GM19351 (cell line): ENCODE measurements around the gene OR11H7.
"Not testable (repeated sequence)": the region's sequence is repeated elsewhere in the genome, so short reads cannot be mapped to it uniquely, and the experiment has no call there.

Experiments used
- ATAC-seq: cut with Tn5 transposase; IDR thresholded peaks from one replicate; pipeline ENCODE4 v1.9.1; 2021; ENCODE audit warnings: mild to moderate bottlenecking, moderate library complexity; ENCODE audit not compliant: unreplicated experiment

The OR11H7 gene

DNA sequence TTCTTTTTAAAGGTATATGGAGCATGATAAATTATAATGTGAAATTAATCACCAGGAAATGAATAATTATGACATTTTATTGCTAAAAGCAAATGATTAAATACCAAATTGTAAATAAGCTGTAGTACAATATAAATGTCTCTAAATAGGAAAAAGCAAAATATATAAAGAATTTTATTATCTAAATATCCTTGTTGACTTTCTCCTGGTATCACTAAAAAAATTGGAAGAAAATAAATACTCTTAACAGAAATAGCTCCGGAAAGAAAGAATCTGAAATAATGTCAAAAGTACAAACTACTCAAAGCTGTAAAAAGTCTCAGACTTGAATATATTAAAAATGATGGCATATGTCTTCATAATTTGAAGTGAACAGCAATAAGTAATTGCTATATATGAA lies at the start of gene OR11H7:
OR11H7 (plus strand) TSS at position 301 of the 400 bp plus-strand sequence.
- ATAC-seq, result no peak

DNA sequence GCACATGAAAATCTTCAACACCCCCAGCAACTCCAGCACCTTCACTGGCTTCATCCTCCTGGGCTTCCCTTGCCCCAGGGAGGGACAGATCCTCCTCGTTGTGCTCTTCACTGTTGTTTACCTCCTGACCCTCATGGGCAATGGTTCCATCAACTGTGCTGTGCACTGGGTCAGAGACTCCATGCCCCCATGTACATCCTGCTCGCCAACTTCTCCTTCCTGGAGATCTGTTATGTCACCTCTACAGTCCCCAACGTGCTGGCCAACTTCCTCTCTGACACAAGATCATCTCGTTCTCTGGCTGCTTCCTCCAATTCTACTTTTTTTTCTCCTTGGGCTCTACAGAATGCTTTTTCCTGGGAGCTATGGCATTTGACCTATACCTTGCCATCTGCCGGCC lies 49.6 kb upstream of the OR11H7 start:
- ATAC-seq, result no peak

GRCh38 chr14:20179880-20180279 lies 48.9 kb upstream of the OR11H7 start:
- ATAC-seq, result no peak

DNA sequence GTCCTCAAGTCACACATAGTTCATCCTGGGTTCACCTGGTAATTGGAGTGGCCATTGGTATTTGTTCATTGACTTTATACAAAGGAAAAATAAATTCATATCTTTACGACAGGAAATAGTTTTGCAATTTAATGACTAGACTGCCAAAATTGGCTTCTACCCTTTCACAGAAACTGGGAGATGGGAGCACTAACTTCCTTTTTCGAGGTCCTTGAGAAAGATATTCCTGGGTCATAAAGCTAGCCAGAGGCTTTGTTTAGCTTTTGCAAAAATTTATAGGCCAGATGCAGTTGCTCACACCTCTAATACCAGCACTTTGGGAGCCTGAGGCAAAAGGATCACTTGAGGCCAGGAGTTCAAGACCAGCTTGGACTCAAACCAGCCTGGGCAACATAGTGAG lies 48.3 kb upstream of the OR11H7 start:
- ATAC-seq, result no peak

GRCh38 chr14:20184181-20184580 lies 44.6 kb upstream of the OR11H7 start:
- ATAC-seq, result no peak

DNA sequence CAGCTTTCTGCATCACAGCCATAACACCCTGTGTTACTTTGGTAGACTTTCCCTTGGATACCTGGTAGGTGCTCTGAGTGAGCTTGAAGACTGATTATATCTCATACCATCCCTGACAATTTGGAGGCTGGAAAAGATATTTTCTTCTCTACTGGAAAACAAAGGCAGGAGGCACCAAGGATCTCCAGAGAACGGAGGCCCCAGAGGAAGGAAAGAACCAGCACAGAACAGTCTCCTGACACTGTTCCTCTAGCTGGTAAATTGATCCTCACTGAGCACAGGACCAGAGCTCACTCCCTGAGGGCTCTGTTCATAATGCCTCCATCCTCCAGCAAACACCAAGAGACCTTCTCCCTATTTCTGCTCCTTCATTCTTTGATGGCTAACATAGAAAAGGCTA lies 38.2 kb upstream of the OR11H7 start, which contains the start of gene OR11G2:
OR11G2 (plus strand) TSS at position 301 of the 400 bp plus-strand sequence. CDS start 6,542 bp downstream, outside the sequence.
- ATAC-seq, result no peak

- ATAC-seq, result no peak
Measured at GRCh38 chr14:20191396-20191795, 37.4 kb upstream of the OR11H7 start.

DNA sequence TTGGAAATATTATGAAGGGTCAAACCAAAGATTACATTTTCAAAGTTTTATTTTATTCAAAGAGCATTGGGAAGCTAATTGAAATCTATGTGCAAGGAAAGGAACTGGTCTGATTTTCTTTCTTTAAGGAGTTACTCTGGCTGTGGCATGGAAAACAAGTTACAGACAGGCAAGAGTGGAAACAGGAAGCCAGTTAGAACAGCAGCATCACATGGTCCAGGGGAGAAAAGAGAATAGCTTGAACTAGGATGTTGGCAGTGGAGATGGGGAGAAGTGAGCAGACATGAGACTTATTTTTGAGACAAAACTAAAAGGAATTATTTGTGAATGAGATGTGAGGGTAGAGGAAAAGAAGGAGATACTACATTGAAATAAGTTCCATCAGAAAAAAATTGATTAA lies 34.7 kb upstream of the OR11H7 start:
- ATAC-seq, result no peak

GRCh38 chr14:20195170-20195569 lies 33.6 kb upstream of the OR11H7 start:
- ATAC-seq, result not testable (repeated sequence)

- no peak for ATAC-seq
Measured at GRCh38 chr14:20195911-20196310, 32.9 kb upstream of the OR11H7 start.

DNA sequence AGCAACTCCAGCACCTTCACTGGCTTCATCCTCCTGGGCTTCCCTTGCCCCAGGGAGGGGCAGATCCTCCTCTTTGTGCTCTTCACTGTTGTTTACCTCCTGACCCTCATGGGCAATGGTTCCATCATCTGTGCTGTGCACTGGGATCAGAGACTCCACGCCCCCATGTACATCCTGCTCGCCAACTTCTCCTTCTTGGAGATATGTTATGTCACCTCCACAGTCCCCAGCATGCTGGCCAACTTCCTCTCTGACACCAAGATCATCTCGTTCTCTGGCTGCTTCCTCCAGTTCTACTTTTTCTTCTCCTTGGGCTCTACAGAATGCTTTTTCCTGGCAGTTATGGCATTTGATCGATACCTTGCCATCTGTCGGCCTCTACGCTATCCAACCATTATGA lies 31.3 kb upstream of the OR11H7 start:
- no peak for ATAC-seq

GRCh38 chr14:20198991-20199390 lies 29.8 kb upstream of the OR11H7 start:
- ATAC-seq, result no peak

DNA sequence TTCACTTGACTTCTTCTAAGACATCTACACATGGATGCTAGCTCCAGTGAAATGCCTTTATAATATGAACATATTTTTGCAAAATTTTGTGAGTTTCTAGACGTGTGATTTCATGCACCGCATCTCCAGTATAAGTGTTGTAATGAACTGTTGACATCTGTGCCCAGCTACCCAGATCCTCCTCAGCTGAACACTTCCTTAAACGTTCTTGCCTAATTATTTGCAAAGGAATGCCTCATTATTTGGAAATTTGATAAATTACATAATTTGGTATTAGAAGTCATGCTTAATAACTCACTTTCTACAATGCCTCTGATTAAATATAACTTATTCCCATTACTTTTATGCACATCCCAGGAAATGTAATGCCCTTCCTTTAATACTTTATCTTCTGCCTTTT lies 24.1 kb upstream of the OR11H7 start:
- ATAC-seq, result no peak

DNA sequence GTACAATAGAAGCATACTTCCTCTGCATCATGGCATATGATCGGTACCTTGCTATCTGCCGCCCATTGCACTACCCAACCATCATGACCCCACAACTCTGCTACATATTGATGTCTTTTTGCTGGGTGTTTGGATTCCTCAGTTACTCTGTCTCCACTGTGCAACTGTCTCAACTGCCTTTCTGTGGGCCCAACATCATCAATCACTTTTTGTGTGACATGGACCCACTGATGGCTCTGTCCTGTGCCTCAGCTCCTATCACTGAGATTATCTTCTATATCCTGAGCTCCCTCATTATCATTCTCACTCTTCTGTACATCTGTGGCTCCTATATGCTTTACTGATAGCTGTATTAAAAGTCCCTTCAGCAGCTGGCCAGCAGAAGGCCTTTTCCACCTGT lies 19.2 kb upstream of the OR11H7 start:
- no peak for ATAC-seq

GRCh38 chr14:20212406-20212805 lies 16.4 kb upstream of the OR11H7 start:
- not testable (repeated sequence) for ATAC-seq

GRCh38 chr14:20215196-20215595 lies 13.6 kb upstream of the OR11H7 start:
- no peak for ATAC-seq

DNA sequence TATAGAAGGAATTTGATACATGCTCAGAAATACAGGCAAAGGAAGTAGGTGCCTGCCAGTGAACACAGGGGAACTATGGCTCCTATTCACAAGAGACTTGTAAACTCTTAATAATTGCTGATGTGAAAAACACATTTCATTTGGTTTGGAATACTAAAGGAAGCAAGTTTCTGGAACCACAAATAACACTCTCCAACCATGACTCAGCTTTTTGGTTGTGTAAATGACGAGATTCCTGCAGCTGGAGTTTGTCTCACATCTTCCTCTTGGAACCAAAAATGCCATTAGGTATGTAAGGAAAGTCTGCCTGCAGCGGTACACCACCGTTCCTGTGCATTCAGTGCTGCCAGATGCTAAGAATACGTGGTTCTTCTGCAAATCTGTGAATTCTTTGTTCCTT lies 9.7 kb upstream of the OR11H7 start:
- no peak for ATAC-seq

GRCh38 chr14:20223410-20223809 lies 5.4 kb upstream of the OR11H7 start, which contains the start of gene OR11H6:
OR11H6 (plus strand) TSS chr14:20223710; CDS start chr14:20223710, 0 bp downstream.
- ATAC-seq, result no peak

- not testable (repeated sequence) for ATAC-seq
Measured at GRCh38 chr14:20235415-20235814, 6.6 kb downstream of the OR11H7 start.

GRCh38 chr14:20247646-20248246 lies 19.0 kb downstream of the OR11H7 start:
- ATAC-seq, result no peak

DNA sequence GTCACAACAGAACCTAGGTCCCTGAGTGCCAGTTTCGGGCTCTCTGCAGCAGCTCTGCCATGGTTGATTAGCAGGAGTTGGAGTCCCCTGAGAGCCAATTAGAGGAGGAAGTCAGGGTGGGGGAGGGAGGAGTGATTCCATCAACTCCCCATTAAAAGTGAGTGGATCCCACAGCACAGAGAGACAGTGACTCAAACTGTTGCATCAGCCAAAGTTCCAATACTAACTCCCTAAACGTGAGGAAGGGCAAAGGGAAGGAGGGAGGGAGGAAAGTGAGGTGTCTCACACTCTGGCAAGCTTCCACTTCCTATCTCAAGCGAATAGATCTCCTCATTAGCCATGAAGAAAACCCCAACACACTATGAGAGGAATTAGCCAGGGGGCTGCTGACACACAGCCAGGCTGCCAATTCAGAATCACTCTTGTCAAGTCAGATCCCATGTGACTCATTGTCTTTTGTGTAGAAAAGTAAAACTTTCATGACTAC lies 33.9 kb downstream of the OR11H7 start:
- ATAC-seq, result no peak

- not testable (repeated sequence) for ATAC-seq
Measured at GRCh38 chr14:20264361-20264760, 35.6 kb downstream of the OR11H7 start.

- ATAC-seq, result no peak
Measured at GRCh38 chr14:20274062-20274461, 45.3 kb downstream of the OR11H7 start.
